ENCODE data around the gene OR56A5. TPM values are rescaled to one million over a fixed set of nuclear protein-coding genes. Genes with fewer than 3 reads are reported as not detected.

The OR56A5 gene
- total and polyA plus RNA-seq, 2 donors (not counting 3 experiments of a cell fraction or from before 2014, with no cell fraction given) = not detected

Small RNA genes within 50 kb of the gene (small RNA-seq; reads per million reads assigned to genes)
- not detected for gene RNA5SP329 (ENCODE audit: insufficient read depth, insufficient read length, low read depth, low replicate concordance)

Other genes with a start within 250 kb of the OR56A5 start
- gene OR56B1, start 232.0 kb downstream of the OR56A5 start, total RNA-seq = not detected in 2 replicates
- not detected in 2 replicates for gene OR56B1, start 232.0 kb downstream of the OR56A5 start, polyA plus RNA-seq
- gene OR52N4, start 214.3 kb downstream of the OR56A5 start, total RNA-seq = not detected in 2 replicates
- gene OR52N4, start 214.3 kb downstream of the OR56A5 start, polyA plus RNA-seq = 0.08 and 0.10 TPM in 2 replicates
- not detected in 2 replicates for gene OR52N5, start 185.1 kb downstream of the OR56A5 start, total RNA-seq
- gene OR52N5, start 185.1 kb downstream of the OR56A5 start, polyA plus RNA-seq = not detected in 2 replicates
- gene OR52N1, start 177.2 kb downstream of the OR56A5 start, total RNA-seq = not detected in 2 replicates
- gene OR52N1, start 177.2 kb downstream of the OR56A5 start, polyA plus RNA-seq = not detected in 2 replicates
- not detected in 2 replicates for gene OR52N2, start 159.6 kb downstream of the OR56A5 start, total RNA-seq
- gene OR52N2, start 159.6 kb downstream of the OR56A5 start, polyA plus RNA-seq = not detected in 2 replicates
- not detected in 2 replicates for gene OR52E6, start 126.6 kb downstream of the OR56A5 start, total RNA-seq
- gene OR52E6, start 126.6 kb downstream of the OR56A5 start, polyA plus RNA-seq = not detected in 2 replicates
- gene OR52E8, start 110.8 kb downstream of the OR56A5 start, total RNA-seq = not detected in 2 replicates
- not detected in 2 replicates for gene OR52E8, start 110.8 kb downstream of the OR56A5 start, polyA plus RNA-seq
- gene OR52E4, start 87.9 kb downstream of the OR56A5 start, total RNA-seq = not detected in 2 replicates
- gene OR52E4, start 87.9 kb downstream of the OR56A5 start, polyA plus RNA-seq = not detected in 2 replicates
- gene OR52E5, start 75.3 kb downstream of the OR56A5 start, total RNA-seq = not detected in 2 replicates
- gene OR52E5, start 75.3 kb downstream of the OR56A5 start, polyA plus RNA-seq = not detected in 2 replicates
- not detected in 2 replicates for gene OR56A3, start 26.2 kb downstream of the OR56A5 start, total RNA-seq
- gene OR56A3, start 26.2 kb downstream of the OR56A5 start, polyA plus RNA-seq = not detected in 2 replicates
- gene OR52L1, start 18.5 kb upstream of the OR56A5 start, total RNA-seq = not detected in 2 replicates
- 0.07 TPM in 1 of 2 replicates, not detected in the other for gene OR52L1, start 18.5 kb upstream of the OR56A5 start, polyA plus RNA-seq
- not detected in 2 replicates for gene OR56A4, start 38.5 kb upstream of the OR56A5 start, total RNA-seq
- not detected in 2 replicates for gene OR56A4, start 38.5 kb upstream of the OR56A5 start, polyA plus RNA-seq
- not detected in 2 replicates for gene OR56A1, start 62.3 kb upstream of the OR56A5 start, total RNA-seq
- gene OR56A1, start 62.3 kb upstream of the OR56A5 start, polyA plus RNA-seq = not detected in 2 replicates
- gene OR56B4, start 139.2 kb upstream of the OR56A5 start, total RNA-seq = not detected in 2 replicates
- gene OR56B4, start 139.2 kb upstream of the OR56A5 start, polyA plus RNA-seq = not detected in 2 replicates
- gene OR52B2, start 201.8 kb upstream of the OR56A5 start, total RNA-seq = not detected in 2 replicates
- not detected in 2 replicates for gene OR52B2, start 201.8 kb upstream of the OR56A5 start, polyA plus RNA-seq
- not detected in 2 replicates for gene OR52W1, start 230.7 kb upstream of the OR56A5 start, total RNA-seq
- not detected in 2 replicates for gene OR52W1, start 230.7 kb upstream of the OR56A5 start, polyA plus RNA-seq
- gene C11orf42, start 237.1 kb upstream of the OR56A5 start, total RNA-seq = not detected in 2 replicates
- gene C11orf42, start 237.1 kb upstream of the OR56A5 start, polyA plus RNA-seq = not detected in 2 replicates

Data from endothelial cell of umbilical vein (primary cell).